Loucy (cell line): ENCODE data around the gene PLEKHA5.

Source experiments
- H2AFZ ChIP-seq: fragments of 200-600 bp; sonication (generic); 2 replicates; pipeline ENCODE4 v1.6.0; 2016; ENCODE audit warnings: antibody characterized with exemption, mild to moderate bottlenecking, low read length, moderate library complexity
- H3F3A ChIP-seq: fragments of 200-600 bp; 2 replicates; pipeline ENCODE4 v1.6.0; 2016; ENCODE audit warnings: antibody characterized with exemption, low read depth, mild to moderate bottlenecking
- H3K27me3 ChIP-seq: fragments of 200-600 bp; sonication (generic); 2 replicates; pipeline ENCODE4 v1.6.1; 2014; ENCODE audit warnings: low read length, mild to moderate bottlenecking; ENCODE audit not compliant: insufficient read depth, poor library complexity, severe bottlenecking
- H3K36me3 ChIP-seq: fragments of 200-600 bp; sonication (generic); 2 replicates; pipeline ENCODE4 v1.6.1; 2016; ENCODE audit warnings: low read length; ENCODE audit not compliant: insufficient read depth
- H3K4me1 ChIP-seq: fragments of 200-600 bp; sonication (generic); 2 replicates; pipeline ENCODE4 v1.5.1; 2014; ENCODE audit warnings: low read length, mild to moderate bottlenecking; ENCODE audit not compliant: insufficient read depth, poor library complexity, severe bottlenecking
- H3K4me2 ChIP-seq: fragments of 200-600 bp; sonication (generic); 2 replicates; pipeline ENCODE4 v1.6.0; 2014; ENCODE audit warnings: antibody characterized with exemption, low read length, low read depth, mild to moderate bottlenecking; ENCODE audit not compliant: poor library complexity, severe bottlenecking
- H3K4me3 ChIP-seq: fragments of 200-600 bp; sonication (generic); 2 replicates; pipeline ENCODE4 v1.5.1; 2014; ENCODE audit warnings: low read length, mild to moderate bottlenecking, mixed read lengths; ENCODE audit not compliant: poor library complexity, severe bottlenecking
- H3K79me2 ChIP-seq: fragments of 200-600 bp; sonication (generic); 2 replicates; pipeline ENCODE4 v1.6.1; 2014; ENCODE audit warnings: low read length; ENCODE audit not compliant: insufficient read depth
- H3K9ac ChIP-seq: fragments of 200-600 bp; sonication (generic); 2 replicates; pipeline ENCODE4 v1.6.0; 2014; ENCODE audit warnings: mild to moderate bottlenecking, low read depth, low read length, moderate library complexity; ENCODE audit not compliant: poor library complexity, severe bottlenecking
- H3K9me2 ChIP-seq: fragments of 200-600 bp; sonication (generic); replicated peaks from 2 replicates; pipeline ENCODE4 v1.6.1; 2016; ENCODE audit warnings: low read depth, low read length, mixed read lengths
- H3K9me3 ChIP-seq: fragments of 200-600 bp; sonication (generic); 2 replicates; pipeline ENCODE4 v1.6.1; 2014; ENCODE audit warnings: mild to moderate bottlenecking, antibody characterized with exemption, low read length, low read depth; ENCODE audit not compliant: insufficient read depth
- H4K20me1 ChIP-seq: fragments of 200-600 bp; sonication (generic); 2 replicates; pipeline ENCODE4 v1.6.0; 2014; ENCODE audit warnings: antibody characterized with exemption, low read length, mild to moderate bottlenecking; ENCODE audit not compliant: insufficient read depth, poor library complexity, severe bottlenecking
- EZH2phosphoT487 ChIP-seq: fragments of 200-600 bp; IDR thresholded peaks from 2 replicates; pipeline ENCODE4 v1.6.1; 2018; ENCODE audit warnings: antibody characterized with exemption, mild to moderate bottlenecking, moderate library complexity, borderline replicate concordance
- TF ChIP-seq, protein P1 (sequence below): fragments of 200-600 bp; sonication (generic); conservative IDR thresholded peaks from 2 replicates; pipeline ENCODE4 v1.5.1; 2014; ENCODE audit warnings: mild to moderate bottlenecking, antibody characterized with exemption, low read length

Gene PLEKHA5

DNA sequence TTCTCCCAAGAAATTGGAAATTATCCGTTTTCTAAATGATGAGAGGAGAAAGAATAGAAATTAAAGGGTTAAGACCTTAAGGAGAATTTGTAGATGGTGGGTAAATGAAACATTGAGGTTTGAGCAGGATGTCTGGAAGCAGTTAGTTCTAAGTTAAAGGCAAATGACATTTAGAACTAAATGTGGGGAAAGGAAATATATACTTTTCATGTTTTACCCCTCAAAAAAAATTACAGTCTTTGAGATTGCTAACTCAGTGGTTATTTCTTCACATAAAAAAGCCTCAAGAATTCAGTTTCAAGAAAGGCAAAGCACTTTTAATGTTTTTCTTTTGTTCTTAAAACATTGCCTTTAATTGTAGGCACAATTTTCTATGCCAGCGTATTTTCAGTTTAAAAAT, 114.0 kb downstream of the PLEKHA5 start:
- H4K20me1 ChIP-seq = no peaks in the 10 kb centered on the region
- peak overlapping the region; percentile 74 for H3K9ac ChIP-seq
- TF ChIP-seq EZH2phosphoT487 = no peak
- TF ChIP-seq, protein P1, sequence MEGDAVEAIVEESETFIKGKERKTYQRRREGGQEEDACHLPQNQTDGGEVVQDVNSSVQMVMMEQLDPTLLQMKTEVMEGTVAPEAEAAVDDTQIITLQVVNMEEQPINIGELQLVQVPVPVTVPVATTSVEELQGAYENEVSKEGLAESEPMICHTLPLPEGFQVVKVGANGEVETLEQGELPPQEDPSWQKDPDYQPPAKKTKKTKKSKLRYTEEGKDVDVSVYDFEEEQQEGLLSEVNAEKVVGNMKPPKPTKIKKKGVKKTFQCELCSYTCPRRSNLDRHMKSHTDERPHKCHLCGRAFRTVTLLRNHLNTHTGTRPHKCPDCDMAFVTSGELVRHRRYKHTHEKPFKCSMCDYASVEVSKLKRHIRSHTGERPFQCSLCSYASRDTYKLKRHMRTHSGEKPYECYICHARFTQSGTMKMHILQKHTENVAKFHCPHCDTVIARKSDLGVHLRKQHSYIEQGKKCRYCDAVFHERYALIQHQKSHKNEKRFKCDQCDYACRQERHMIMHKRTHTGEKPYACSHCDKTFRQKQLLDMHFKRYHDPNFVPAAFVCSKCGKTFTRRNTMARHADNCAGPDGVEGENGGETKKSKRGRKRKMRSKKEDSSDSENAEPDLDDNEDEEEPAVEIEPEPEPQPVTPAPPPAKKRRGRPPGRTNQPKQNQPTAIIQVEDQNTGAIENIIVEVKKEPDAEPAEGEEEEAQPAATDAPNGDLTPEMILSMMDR = no peak
- H2AFZ ChIP-seq = peak overlapping the region; percentile 23; the same call in 1 of the 2 replicates
- H3K36me3 ChIP-seq = no peaks in the 10 kb centered on the region
- peak overlapping the region; percentile 83 for H3K4me2 ChIP-seq
- no peaks in the 10 kb centered on the region for H3K27me3 ChIP-seq
- peak overlapping the region; percentile 68 for H3K4me3 ChIP-seq
- no peaks in the 10 kb centered on the region for H3K9me3 ChIP-seq
- peaks cover 44% of the 10 kb centered on the region; the same call in 1 of the 2 replicates for H3K79me2 ChIP-seq
- no peaks in the 10 kb centered on the region for H3K9me2 ChIP-seq
- peaks cover 58% of the 10 kb centered on the region for H3K4me1 ChIP-seq
- H3F3A ChIP-seq = 0 out of 2 replicates have a peak, but pooled peaks cover 4% of the 10 kb centered on the region

DNA sequence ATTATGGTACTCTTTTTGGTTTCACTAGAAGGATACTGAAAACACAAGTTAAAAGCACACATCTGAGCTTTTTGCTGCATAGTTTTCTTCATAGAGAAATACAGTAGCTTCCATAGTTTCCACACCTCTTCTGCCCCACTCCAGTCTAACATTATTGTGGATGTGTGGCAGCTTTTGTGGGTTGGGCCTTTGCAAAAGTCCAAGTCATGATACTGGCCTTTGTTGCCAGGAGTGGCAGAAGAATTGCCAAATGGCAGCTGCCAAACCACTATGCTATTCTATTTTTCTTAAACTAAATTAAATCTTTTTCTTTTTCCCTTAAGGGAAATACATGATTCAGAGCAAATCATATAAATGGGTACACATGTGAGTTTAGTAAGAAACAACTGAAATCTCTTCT, 114.8 kb downstream of the PLEKHA5 start:
- Histone ChIP-seq H3K27me3 (no peaks in the 10 kb centered on the region), H4K20me1 (no peaks in the 10 kb centered on the region), H3K9me2 (no peaks in the 10 kb centered on the region), H3K36me3 (no peaks in the 10 kb centered on the region), H3K79me2 (peaks cover 37% of the 10 kb centered on the region), H3F3A (0 out of 2 replicates have a peak, but pooled peaks cover under 1% of the 10 kb centered on the region), H2AFZ (peak overlapping the region; percentile 13; the same call in 1 of the 2 replicates), H3K4me1 (peaks cover 50% of the 10 kb centered on the region), H3K4me2 (peak overlapping the region; percentile 83), H3K9me3 (no peaks in the 10 kb centered on the region), H3K4me3 (peak overlapping the region; percentile 68), H3K9ac (peak overlapping the region; percentile 74)
- no peak for TF ChIP-seq EZH2phosphoT487
- TF ChIP-seq, protein P1 = no peak

DNA sequence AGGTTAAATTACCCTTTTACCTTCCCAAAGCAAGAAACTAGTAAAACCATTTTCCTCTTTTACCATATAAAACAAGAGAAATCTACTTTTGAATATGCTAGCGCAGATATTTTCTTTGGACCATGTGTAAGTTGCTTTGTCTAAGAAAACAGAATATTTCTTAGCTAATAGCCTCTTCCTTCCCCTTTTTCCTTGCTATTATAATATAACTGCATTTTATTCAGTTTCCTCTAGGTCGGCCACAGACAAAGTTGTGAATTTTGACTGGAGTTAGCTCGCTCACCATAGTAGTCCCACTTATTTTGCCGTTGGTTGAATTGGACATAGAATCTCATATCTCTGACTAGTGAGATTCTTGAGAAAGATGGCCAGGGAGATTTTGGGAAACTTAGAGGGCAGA, 115.6 kb downstream of the PLEKHA5 start:
- no peaks in the 10 kb centered on the region for H3K9me2 ChIP-seq
- H3F3A ChIP-seq = no peaks in the 10 kb centered on the region
- TF ChIP-seq, protein P1 = no peak
- TF ChIP-seq EZH2phosphoT487 = no peak
- no peaks in the 10 kb centered on the region for H3K9me3 ChIP-seq
- H3K79me2 ChIP-seq = peaks cover 37% of the 10 kb centered on the region
- peak overlapping the region; percentile 13; the same call in 1 of the 2 replicates for H2AFZ ChIP-seq
- H3K4me3 ChIP-seq = peak overlapping the region; percentile 68
- H3K36me3 ChIP-seq = no peaks in the 10 kb centered on the region
- H3K9ac ChIP-seq = peak overlapping the region; percentile 74
- H3K27me3 ChIP-seq = no peaks in the 10 kb centered on the region
- H3K4me1 ChIP-seq = peaks cover 44% of the 10 kb centered on the region
- peak overlapping the region; percentile 83 for H3K4me2 ChIP-seq
- H4K20me1 ChIP-seq = no peaks in the 10 kb centered on the region
